Endothelial cell of umbilical vein (primary cell): ENCODE results near the gene KCNQ5. TPM values are rescaled to one million over a fixed set of nuclear protein-coding genes. Genes with fewer than 3 reads are reported as not detected.
A peak's percentile ranks its signal among the peaks of the same experiment; 100 is the strongest.

ENCODE experiments used
- BruUV-seq: library from RNA; stranded (reverse); fragments of 400-500 nt; replicated peaks from 2 replicates; lab custom pipeline; 2021; lab: Mats Ljungman, UMichigan
- CTCF ChIA-PET: fragments of 300-600, 350-600 bp; sonication (Branson Sonifier 250); formaldehyde crosslinking; loops from one replicate; lab custom pipeline; 2021; ENCODE audit warnings: antibody characterized with exemption, inconsistent platforms; lab: Charles Lee
- POLR2A ChIA-PET: fragments of 300-600, 350-600 bp; sonication (Branson Sonifier 250); formaldehyde crosslinking; loops from one replicate; lab custom pipeline; 2021; ENCODE audit warnings: antibody characterized with exemption, inconsistent platforms; lab: Charles Lee
- DNase-seq: peaks from one replicate; pipeline ENCODE4 v3.0.0-alpha.2; 2011; ENCODE audit warnings: low read depth, low spot score
- FAIRE-seq: peaks from 2 replicates; lab custom pipeline; 2011; peaks lifted over from hg19 to GRCh38; lab: Jason Lieb, UNC
- H2AFZ ChIP-seq: 2 replicates; pipeline ENCODE4 v1.6.0; 2012; ENCODE audit warnings: low read depth, low read length, control low read depth, inconsistent platforms
- H3K27ac ChIP-seq: 2 replicates; pipeline ENCODE4 v1.5.1; 2011; ENCODE audit warnings: low read depth, mild to moderate bottlenecking, control low read depth, low read length, moderate library complexity; ENCODE audit not compliant: insufficient read depth
- H3K27me3 ChIP-seq, 2 experiments: 2 replicates each; pipeline versions ENCODE4 v1.6.0 to v1.6.1; 2011; ENCODE audit warnings: low read length in 2 of 2, mixed read lengths in 1 of 2; ENCODE audit not compliant: control insufficient read depth in 2 of 2, insufficient read depth in 2 of 2
- H3K36me3 ChIP-seq, 2 experiments: 2 replicates in 1 of 2; 3 replicates in 1 of 2; pipeline ENCODE4 v1.5.1; 2011; ENCODE audit warnings: low read length in 2 of 2, mild to moderate bottlenecking in 1 of 2, moderate library complexity in 1 of 2; ENCODE audit not compliant: control insufficient read depth in 2 of 2, insufficient read depth in 2 of 2; ENCODE audit errors: extremely low read depth in 1 of 2
- H3K4me1 ChIP-seq: 3 replicates; pipeline ENCODE4 v1.5.1; 2011; ENCODE audit warnings: mild to moderate bottlenecking, low read length; ENCODE audit not compliant: control insufficient read depth, insufficient read depth; ENCODE audit errors: extremely low read depth
- H3K4me2 ChIP-seq: 2 replicates; pipeline ENCODE4 v1.6.1; 2011; ENCODE audit warnings: low read length, control low read depth, mixed read lengths; ENCODE audit not compliant: insufficient read depth
- H3K4me3 ChIP-seq, 3 experiments: fragments of 200-600 bp in 1 of 3; sonication (generic), shearing (Covaris generic) in 1 of 3; replicated peaks in 1 of 3; 2 replicates each; pipeline ENCODE4 v1.5.1; 2011 to 2016; ENCODE audit warnings: control low read depth in 3 of 3, low read length in 3 of 3, mild to moderate bottlenecking in 2 of 3, inconsistent platforms in 1 of 3, low read depth in 1 of 3, moderate library complexity in 1 of 3; ENCODE audit not compliant: insufficient read depth in 1 of 3
- H3K79me2 ChIP-seq: 2 replicates; pipeline ENCODE4 v1.6.0; 2012; ENCODE audit warnings: low read length, inconsistent platforms; ENCODE audit not compliant: control insufficient read depth, insufficient read depth
- H3K9ac ChIP-seq: replicated peaks from 2 replicates; pipeline ENCODE3; 2011; ENCODE audit warnings: low read length, control low read depth; ENCODE audit not compliant: insufficient read depth; ENCODE audit errors: extremely low read depth
- H3K9me1 ChIP-seq: replicated peaks from 3 replicates; pipeline ENCODE4 v1.6.0; 2011; ENCODE audit warnings: mild to moderate bottlenecking, low read length; ENCODE audit not compliant: control insufficient read depth, insufficient read depth; ENCODE audit errors: extremely low read depth
- H3K9me3 ChIP-seq: replicated peaks from 2 replicates; pipeline ENCODE4 v1.5.1; 2012; ENCODE audit warnings: low read length, inconsistent platforms; ENCODE audit not compliant: control insufficient read depth, insufficient read depth
- H4K20me1 ChIP-seq: replicated peaks from 2 replicates; pipeline ENCODE3; 2011; ENCODE audit warnings: mild to moderate bottlenecking, low read length; ENCODE audit not compliant: control insufficient read depth, insufficient read depth; ENCODE audit errors: extremely low read depth
- CTCF ChIP-seq, 2 donors: IDR thresholded peaks; 1 replicate in 1 of 2; 2 replicates in 1 of 2; pipeline ENCODE4 v1.5.1; 2011; ENCODE audit warnings: low read length in 2 of 2, mild to moderate bottlenecking in 2 of 2, moderate library complexity in 2 of 2, control low read depth in 1 of 2, inconsistent platforms in 1 of 2, low read depth in 1 of 2; ENCODE audit not compliant: insufficient read depth in 1 of 2; ENCODE audit errors: extremely low read depth in 1 of 2
- EZH2 ChIP-seq: IDR thresholded peaks from 2 replicates; pipeline ENCODE4 v1.6.1; 2012; ENCODE audit warnings: borderline replicate concordance, low read depth, mild to moderate bottlenecking, moderate library complexity, low read length, inconsistent platforms; ENCODE audit not compliant: severe bottlenecking
- FOS ChIP-seq: IDR thresholded peaks from 2 replicates; pipeline ENCODE4 v1.6.1; 2011; ENCODE audit warnings: mild to moderate bottlenecking, low read length, moderate library complexity, borderline replicate concordance; ENCODE audit not compliant: insufficient read depth
- GATA2 ChIP-seq: IDR thresholded peaks from 2 replicates; pipeline ENCODE4 v1.7.0; 2011; ENCODE audit warnings: low read depth, mild to moderate bottlenecking, moderate library complexity, mixed read lengths, low read length; ENCODE audit not compliant: insufficient read length, insufficient read depth
- JUN ChIP-seq: IDR thresholded peaks from 2 replicates; pipeline ENCODE4 v1.6.1; 2011; ENCODE audit warnings: borderline replicate concordance, low read depth; ENCODE audit not compliant: insufficient read length, insufficient read depth
- MAX ChIP-seq: IDR thresholded peaks from 2 replicates; pipeline ENCODE4 v1.6.1; 2011; ENCODE audit not compliant: insufficient read depth, insufficient read length
- MYC ChIP-seq: IDR thresholded peaks from one replicate; pipeline ENCODE4 v1.6.1; 2011; ENCODE audit warnings: mild to moderate bottlenecking, low read depth, low read length
- POLR2A ChIP-seq: IDR thresholded peaks from 2 replicates; pipeline ENCODE4 v1.6.1; 2012; ENCODE audit warnings: low read depth, mild to moderate bottlenecking, control low read depth, low read length
- POLR2AphosphoS5 ChIP-seq: IDR thresholded peaks from 2 replicates; pipeline ENCODE4 v1.6.1; 2012; ENCODE audit warnings: low read depth, mild to moderate bottlenecking, control low read depth, low read length, moderate library complexity; ENCODE audit not compliant: insufficient read depth
- dilution Hi-C: fragments of 300-500 bp; cut with MboI; formaldehyde crosslinking; loops from one replicate; pipeline ENCODE4 v1.15.0; 2019; ENCODE audit warnings: low sequenced_read_pairs; ENCODE audit not compliant: extremely low pct_ligation_motif_present
- intact Hi-C: fragments of 100-400 bp; cut with micrococcal nuclease; formaldehyde crosslinking; loops from one replicate; pipeline ENCODE4 v1.10.0; 2022
- polyA plus RNA-seq, 4 experiments: library from polyadenylated mRNA; depleted of rRNA in 3 of 4; stranded (reverse) in 3 of 4; unstranded in 1 of 4; fragments of >200 nt; gene quantifications; 2 replicates each; pipeline versions ENCODE4 v1.2.1 to v1.2.3, GENCODE V29; 2011 to 2012; ENCODE audit warnings: missing spikeins in 1 of 4
- total RNA-seq: library from RNA; stranded (reverse); gene quantifications from 2 replicates; pipeline ENCODE4 v1.2.3, GENCODE V29; 2021

The KCNQ5 gene
- total and polyA plus RNA-seq, 2 donors (not counting 3 experiments of a cell fraction or from before 2014, with no cell fraction given), result 0.22 TPM; not detected in 1

GRCh38 chr6:72966628-72967280 lies 344.9 kb downstream of the KCNQ5 start:
- H3K9me1 ChIP-seq, result no peaks in the 10 kb centered on the region
- H3K27ac ChIP-seq, result peak overlapping the region; percentile 53
- H3K36me3 ChIP-seq, result no peaks in the 10 kb centered on the region
- peak; percentile 72 for DNase-seq
- H3K27me3 ChIP-seq, result no peaks in the 10 kb centered on the region
- H3K79me2 ChIP-seq, result no peaks in the 10 kb centered on the region
- intact Hi-C loops (loop anchor here (1.0 kb wide), 2 partner anchors 13 to 106 kb away; no protein-coding TSS in a partner anchor), dilution Hi-C loops (no loop called here)
- H3K4me2 ChIP-seq, result no peak overlapping the region
- H2AFZ ChIP-seq, result peak overlapping the region; percentile 51
- H3K4me3 ChIP-seq, result no peak overlapping the region
- TF ChIP-seq FOS (peak; percentile 62), POLR2AphosphoS5 (peak; percentile 25), MYC (no peak)
- peaks cover 18% of the 10 kb centered on the region for H3K4me1 ChIP-seq
- H4K20me1 ChIP-seq, result no peaks in the 10 kb centered on the region
- FAIRE-seq, result no peak
- no peaks in the 10 kb centered on the region for H3K9me3 ChIP-seq
- no TSS peak for BruUV-seq
- no peak overlapping the region for H3K9ac ChIP-seq
- ChIA-PET CTCF (no interaction called here), POLR2A (no interaction called here)

- BruUV-seq, result no TSS peak
- CTCF ChIA-PET, result no interaction called here
- dilution Hi-C loops (no loop called here), intact Hi-C loops (no loop called here)
- Histone ChIP-seq H3K4me3 (no peak overlapping the region), H3K79me2 (no peaks in the 10 kb centered on the region), H3K4me1 (peaks cover 18% of the 10 kb centered on the region), H3K27me3 (no peaks in the 10 kb centered on the region), H3K27ac (no peak overlapping the region), H3K36me3 (no peaks in the 10 kb centered on the region), H3K9ac (no peak overlapping the region), H4K20me1 (no peaks in the 10 kb centered on the region), H2AFZ (no peak overlapping the region), H3K4me2 (no peak overlapping the region), H3K9me3 (no peaks in the 10 kb centered on the region), H3K9me1 (no peaks in the 10 kb centered on the region)
- TF ChIP-seq POLR2A (no peak), MYC (no peak), JUN (no peak), MAX (no peak), EZH2 (no peak), CTCF (IDR thresholded peaks at IDR 0.05; ENCODE audit: extremely low read depth in 1 of 2, insufficient read depth in 1 of 2, low read depth in 1 of 2, low read length in 2 of 2) (no peak), GATA2 (no peak), POLR2AphosphoS5 (no peak), FOS (no peak)
- no peak for DNase-seq
- no peak for FAIRE-seq
- POLR2A ChIA-PET, result no interaction called here
These were observed 345.5 kb downstream of the KCNQ5 start for GRCh38 chr6:72967329-72967728.
